DMS53 treated with DMSO at 0.1 percent for 48 hours (cell line): ENCODE results near the gene THBS2.
"Not testable (repeated sequence)": the region's sequence is repeated elsewhere in the genome, so short reads cannot be mapped to it uniquely, and the experiment has no call there.

Experiments used
- DNase-seq: peaks from one replicate; lab custom pipeline; 2025; ENCODE audit not compliant: unreplicated experiment; lab: John Stamatoyannopoulos, UW

THBS2 gene

GRCh38 chr6:169212897-169213813 is 40.5 kb downstream of the THBS2 start:
- peak; percentile 76 for DNase-seq

- DNase-seq, result no peak
Observed at GRCh38 chr6:169212436-169212835, 41.2 kb downstream of the THBS2 start.

GRCh38 chr6:169211881-169212280 is 41.8 kb downstream of the THBS2 start:
- DNase-seq, result no peak

- no peak for DNase-seq
Observed at GRCh38 chr6:169210611-169211010, 43.0 kb downstream of the THBS2 start.

GRCh38 chr6:169208011-169208410 is 45.6 kb downstream of the THBS2 start:
- DNase-seq, result no peak

GRCh38 chr6:169207482-169207881 is 46.2 kb downstream of the THBS2 start:
- DNase-seq, result no peak

- DNase-seq, result no peak
Observed at GRCh38 chr6:169205176-169206160, 48.2 kb downstream of the THBS2 start.

GRCh38 chr6:169204167-169204566 is 49.5 kb downstream of the THBS2 start:
- DNase-seq, result no peak

GRCh38 chr6:169201985-169202384 is 51.7 kb downstream of the THBS2 start:
- DNase-seq, result no peak

GRCh38 chr6:169200893-169201514 is 52.6 kb downstream of the THBS2 start:
- no peak for DNase-seq

GRCh38 chr6:169199625-169200335 is 53.9 kb downstream of the THBS2 start:
- no peak for DNase-seq

GRCh38 chr6:169198885-169199284 is 54.8 kb downstream of the THBS2 start:
- no peak for DNase-seq

GRCh38 chr6:169197929-169198328 is 55.7 kb downstream of the THBS2 start:
- not testable (repeated sequence) for DNase-seq

GRCh38 chr6:169196279-169196678 is 57.4 kb downstream of the THBS2 start:
- DNase-seq, result not testable (repeated sequence)

GRCh38 chr6:169194737-169195136 is 58.9 kb downstream of the THBS2 start:
- no peak for DNase-seq

GRCh38 chr6:169190970-169191369 is 62.7 kb downstream of the THBS2 start:
- DNase-seq, result no peak

GRCh38 chr6:169190144-169190584 is 63.5 kb downstream of the THBS2 start:
- no peak for DNase-seq

GRCh38 chr6:169189686-169190085 is 64.0 kb downstream of the THBS2 start:
- DNase-seq, result no peak

- DNase-seq, result peak; percentile 11
Observed at GRCh38 chr6:169189182-169189581, 64.5 kb downstream of the THBS2 start.

GRCh38 chr6:169188475-169188874 is 65.2 kb downstream of the THBS2 start:
- peak; percentile 63 for DNase-seq
